Adipocyte (in vitro differentiated cells): ENCODE results near the gene SORL1-AS1.
A peak's percentile ranks its signal among the peaks of the same experiment; 100 is the strongest.

Experiments used
- DNase-seq: peaks from one replicate; pipeline ENCODE4 v3.0.0-alpha.2; 2015; ENCODE audit warnings: low read depth
- H3K27me3 ChIP-seq: replicated peaks from 2 replicates; pipeline ENCODE4 v1.7.0; 2013; ENCODE audit warnings: mild to moderate bottlenecking, low read length, moderate library complexity; ENCODE audit not compliant: control insufficient read depth, insufficient read depth
- H3K36me3 ChIP-seq: 2 replicates; pipeline ENCODE4 v1.7.0; 2013; ENCODE audit warnings: low read length, mild to moderate bottlenecking, moderate library complexity; ENCODE audit not compliant: control insufficient read depth, insufficient read depth, severe bottlenecking
- H3K4me1 ChIP-seq: 2 replicates; pipeline ENCODE4 v1.7.0; 2013; ENCODE audit warnings: mild to moderate bottlenecking, low read length, moderate library complexity; ENCODE audit not compliant: control insufficient read depth, insufficient read depth
- H3K4me3 ChIP-seq: 2 replicates; pipeline ENCODE4 v1.7.0; 2013; ENCODE audit warnings: mild to moderate bottlenecking, low read length, moderate library complexity
- H3K9ac ChIP-seq: 2 replicates; pipeline ENCODE4 v1.7.0; 2013; ENCODE audit warnings: mild to moderate bottlenecking, low read length, moderate library complexity
- H3K9me3 ChIP-seq: 2 replicates; pipeline ENCODE4 v1.7.0; 2013; ENCODE audit warnings: mild to moderate bottlenecking, low read length, moderate library complexity; ENCODE audit not compliant: control insufficient read depth

Gene SORL1-AS1

DNA sequence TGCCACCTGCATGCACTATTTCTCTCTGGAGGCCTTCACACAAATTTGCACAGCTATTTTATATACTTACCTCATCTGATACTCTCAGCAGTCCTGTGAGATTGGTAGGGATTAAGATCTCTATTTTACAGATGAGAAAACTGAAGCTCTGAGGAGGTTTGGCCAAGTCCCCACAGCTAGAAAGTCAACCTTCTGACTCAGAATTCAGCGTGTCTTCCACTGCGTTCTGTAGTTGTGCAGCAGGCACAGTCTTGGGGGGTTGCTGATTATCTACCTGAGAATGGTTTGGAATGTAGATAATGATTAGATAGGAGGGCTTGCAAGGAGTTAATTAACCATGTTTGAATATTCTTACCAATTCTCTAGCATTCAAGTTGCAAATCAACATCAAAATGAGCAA is 3.1 kb downstream of the SORL1-AS1 start:
- Histone ChIP-seq H3K27me3 (peaks cover 46% of the 10 kb centered on the region), H3K9me3 (peaks cover 7% of the 10 kb centered on the region), H3K9ac (no peak overlapping the region), H3K36me3 (no peaks in the 10 kb centered on the region), H3K4me3 (no peak overlapping the region), H3K4me1 (peaks cover 7% of the 10 kb centered on the region)
- no peak for DNase-seq

GRCh38 chr11:121449123-121449522 is 3.6 kb downstream of the SORL1-AS1 start:
- Histone ChIP-seq H3K9me3 (peaks cover 7% of the 10 kb centered on the region), H3K27me3 (peaks cover 47% of the 10 kb centered on the region), H3K36me3 (no peaks in the 10 kb centered on the region), H3K9ac (no peak overlapping the region), H3K4me1 (peaks cover 7% of the 10 kb centered on the region), H3K4me3 (no peak overlapping the region)
- DNase-seq, result no peak

GRCh38 chr11:121448431-121448941 is 4.3 kb downstream of the SORL1-AS1 start:
- peaks cover 7% of the 10 kb centered on the region for H3K9me3 ChIP-seq

GRCh38 chr11:121448011-121448410 is 4.8 kb downstream of the SORL1-AS1 start:
- Histone ChIP-seq H3K9ac (no peak overlapping the region), H3K4me3 (no peak overlapping the region), H3K27me3 (peaks cover 50% of the 10 kb centered on the region), H3K36me3 (no peaks in the 10 kb centered on the region), H3K9me3 (peaks cover 7% of the 10 kb centered on the region), H3K4me1 (peaks cover 7% of the 10 kb centered on the region)
- no peak for DNase-seq

More at GRCh38 chr11:121448431-121448941, 4.3 kb downstream of the SORL1-AS1 start:
- Histone ChIP-seq H3K27me3 (peaks cover 50% of the 10 kb centered on the region), H3K4me1 (peaks cover 7% of the 10 kb centered on the region), H3K4me3 (no peak overlapping the region), H3K36me3 (no peaks in the 10 kb centered on the region), H3K9ac (no peak overlapping the region)
- no peak for DNase-seq

DNA sequence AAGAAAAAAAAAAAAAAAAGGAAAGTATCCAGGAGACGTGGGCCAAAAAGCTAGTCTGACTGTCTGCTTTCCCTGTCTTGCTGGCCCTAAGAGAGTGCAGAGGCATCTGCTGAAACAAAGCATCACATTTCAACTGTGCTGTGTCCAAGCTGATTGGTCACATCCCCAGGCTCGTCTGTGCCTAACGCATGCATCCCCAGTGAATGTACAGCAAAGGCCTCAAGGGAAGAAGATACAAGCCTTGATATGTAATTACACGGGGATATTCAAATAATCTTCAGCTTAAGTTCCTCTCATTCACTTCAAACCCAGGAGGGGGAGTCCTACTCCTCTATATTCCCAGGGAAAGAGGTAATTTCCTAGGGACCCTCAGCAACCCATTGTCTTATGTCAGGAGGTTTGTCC is 6.0 kb downstream of the SORL1-AS1 start:
- peaks cover 7% of the 10 kb centered on the region for H3K9me3 ChIP-seq
- DNase-seq, result peak; percentile 34
- H3K27me3 ChIP-seq, result peaks cover 46% of the 10 kb centered on the region
- H3K36me3 ChIP-seq, result no peaks in the 10 kb centered on the region
- no peak overlapping the region for H3K4me3 ChIP-seq
- H3K4me1 ChIP-seq, result no peaks in the 10 kb centered on the region
- H3K9ac ChIP-seq, result no peak overlapping the region

DNA sequence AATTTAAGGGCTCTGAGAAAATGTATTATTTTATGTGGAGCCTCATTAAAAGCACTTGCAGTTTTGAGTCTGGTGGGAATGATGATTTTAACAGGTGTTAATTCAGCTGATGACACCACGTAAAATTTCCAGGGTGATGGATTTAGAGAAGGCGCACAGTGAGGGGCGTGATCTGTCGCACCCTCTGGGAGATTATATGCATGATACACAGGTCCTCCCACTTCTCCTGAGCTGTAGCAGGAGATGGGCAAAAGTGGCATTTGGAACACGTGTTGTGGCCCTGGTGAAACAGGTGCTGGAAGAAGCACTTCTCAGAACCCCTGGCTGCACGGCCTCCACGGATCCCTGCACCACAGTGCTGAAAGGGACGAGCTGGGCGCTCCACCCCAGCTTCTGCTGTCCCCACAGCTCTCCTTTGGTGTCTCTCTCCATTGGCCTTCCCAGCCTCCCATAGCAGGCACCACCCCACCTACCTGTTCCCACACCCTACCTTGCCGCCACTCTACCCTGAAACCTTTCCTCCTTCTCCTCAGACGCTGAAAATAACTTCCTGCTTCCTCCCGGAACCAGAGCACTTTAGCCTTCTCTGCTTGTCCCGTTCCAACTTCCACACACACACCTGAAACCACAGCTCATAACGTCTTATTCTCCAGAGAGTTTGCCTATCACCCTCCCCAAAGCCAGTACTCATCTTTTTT is 7.5 kb downstream of the SORL1-AS1 start:
- Histone ChIP-seq H3K27me3 (peaks cover 39% of the 10 kb centered on the region), H3K9me3 (peaks cover 7% of the 10 kb centered on the region), H3K4me1 (no peaks in the 10 kb centered on the region), H3K36me3 (no peaks in the 10 kb centered on the region), H3K4me3 (no peak overlapping the region), H3K9ac (no peak overlapping the region)
- DNase-seq, result no peak

DNA sequence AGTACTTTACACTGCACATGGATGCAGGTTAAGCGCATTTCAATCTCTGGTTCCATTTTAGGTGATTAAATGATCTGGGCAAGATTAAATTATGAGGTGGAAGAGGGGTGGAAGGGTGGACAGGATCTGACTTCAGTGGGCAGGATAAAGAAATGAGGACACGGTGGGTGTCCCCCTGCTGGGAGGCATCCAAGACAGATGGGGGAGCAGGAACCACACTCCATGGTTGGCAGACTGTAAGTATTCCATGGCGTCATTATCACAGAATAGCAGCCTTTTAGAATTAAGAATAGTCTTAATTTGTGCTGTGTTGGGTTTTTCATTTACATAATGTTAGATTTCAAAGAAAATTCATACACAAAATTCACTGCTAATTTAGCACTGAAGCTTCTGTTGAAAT is 8.2 kb downstream of the SORL1-AS1 start:
- Histone ChIP-seq H3K27me3 (peaks cover 34% of the 10 kb centered on the region), H3K4me3 (no peak overlapping the region), H3K9ac (no peak overlapping the region), H3K4me1 (peaks cover 4% of the 10 kb centered on the region), H3K36me3 (no peaks in the 10 kb centered on the region), H3K9me3 (peaks cover 7% of the 10 kb centered on the region)
- DNase-seq, result no peak

GRCh38 chr11:121443688-121444275 is 9.0 kb downstream of the SORL1-AS1 start:
- peaks cover 28% of the 10 kb centered on the region for H3K27me3 ChIP-seq

GRCh38 chr11:121441521-121441920 is 11.2 kb downstream of the SORL1-AS1 start:
- Histone ChIP-seq H3K9me3 (no peaks in the 10 kb centered on the region), H3K36me3 (no peaks in the 10 kb centered on the region), H3K27me3 (peaks cover 42% of the 10 kb centered on the region), H3K4me3 (no peak overlapping the region), H3K4me1 (peaks cover 19% of the 10 kb centered on the region), H3K9ac (no peak overlapping the region)
- no peak for DNase-seq

More at GRCh38 chr11:121443688-121444275, 9.0 kb downstream of the SORL1-AS1 start:
- Histone ChIP-seq H3K9me3 (peaks cover 2% of the 10 kb centered on the region), H3K36me3 (no peaks in the 10 kb centered on the region), H3K4me1 (peaks cover 11% of the 10 kb centered on the region), H3K9ac (no peak overlapping the region), H3K4me3 (no peak overlapping the region)
- DNase-seq, result no peak

GRCh38 chr11:121439759-121440158 is 13.0 kb downstream of the SORL1-AS1 start:
- no peak for DNase-seq
- Histone ChIP-seq H3K9ac (no peak overlapping the region), H3K36me3 (no peaks in the 10 kb centered on the region), H3K9me3 (no peaks in the 10 kb centered on the region), H3K4me1 (peaks cover 19% of the 10 kb centered on the region), H3K27me3 (peaks cover 39% of the 10 kb centered on the region), H3K4me3 (no peak overlapping the region)

GRCh38 chr11:121439337-121439736 is 13.4 kb downstream of the SORL1-AS1 start:
- Histone ChIP-seq H3K9ac (no peak overlapping the region), H3K4me3 (no peak overlapping the region), H3K27me3 (peaks cover 36% of the 10 kb centered on the region), H3K9me3 (no peaks in the 10 kb centered on the region), H3K4me1 (peaks cover 19% of the 10 kb centered on the region), H3K36me3 (no peaks in the 10 kb centered on the region)
- DNase-seq, result no peak
